Sigmoid colon (tissue), 4 donors: ENCODE results near the gene TRABD2B.

Experiments used
- POLR2A ChIP-seq, 2 donors: fragments of 450-650 bp; IDR thresholded peaks; one replicate each; pipeline ENCODE4 v1.6.1; 2016; ENCODE audit warnings: antibody characterized with exemption in 2 of 2, mild to moderate bottlenecking in 2 of 2, moderate library complexity in 2 of 2
- POLR2AphosphoS5 ChIP-seq, 4 donors: sonication (generic); formaldehyde crosslinking; IDR thresholded peaks; one replicate each; pipeline ENCODE4 v1.6.1; 2017; ENCODE audit warnings: antibody characterized with exemption in 4 of 4
- TF ChIP-seq, protein P1 (sequence below), 4 experiments: fragments of 450-650 bp in 3 of 4; fragments of 200-600 bp in 1 of 4; IDR thresholded peaks; one replicate each; pipeline ENCODE4 v1.5.1; 2016 to 2019; ENCODE audit warnings: antibody characterized with exemption in 4 of 4, mild to moderate bottlenecking in 3 of 4, moderate library complexity in 2 of 4

DNA sequence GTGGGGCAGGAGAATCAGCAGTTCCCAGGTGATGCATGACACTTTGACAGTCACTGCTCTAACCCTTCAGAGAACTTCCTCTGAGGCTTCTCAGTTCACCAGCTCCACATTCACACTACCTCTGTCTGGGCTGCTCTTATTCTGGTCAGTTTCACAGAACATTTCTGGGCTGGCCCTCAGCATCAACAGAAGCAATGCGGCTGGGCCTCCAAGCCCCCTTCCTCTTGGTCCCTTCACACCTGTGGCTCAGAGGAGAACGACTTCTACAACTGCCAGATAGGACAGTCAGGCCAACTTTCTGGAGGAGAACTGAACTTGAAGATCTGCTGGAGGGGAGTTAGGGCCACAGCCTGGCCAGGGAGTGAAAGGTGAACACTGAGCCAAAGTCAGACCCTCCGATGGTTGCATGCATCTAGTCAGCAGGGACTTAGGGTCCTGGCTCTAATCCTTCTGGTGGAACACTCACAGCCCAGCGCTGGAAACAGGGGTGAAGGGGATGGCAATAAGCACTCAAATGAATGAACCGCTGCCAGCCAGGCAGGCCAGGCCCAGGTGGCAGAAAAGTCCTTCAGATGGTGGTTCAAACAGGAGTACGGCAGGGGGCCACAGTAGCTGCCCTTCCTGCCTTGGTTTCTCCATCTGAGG lies 285.2 kb downstream of the TRABD2B start:
- TF ChIP-seq, protein P1, sequence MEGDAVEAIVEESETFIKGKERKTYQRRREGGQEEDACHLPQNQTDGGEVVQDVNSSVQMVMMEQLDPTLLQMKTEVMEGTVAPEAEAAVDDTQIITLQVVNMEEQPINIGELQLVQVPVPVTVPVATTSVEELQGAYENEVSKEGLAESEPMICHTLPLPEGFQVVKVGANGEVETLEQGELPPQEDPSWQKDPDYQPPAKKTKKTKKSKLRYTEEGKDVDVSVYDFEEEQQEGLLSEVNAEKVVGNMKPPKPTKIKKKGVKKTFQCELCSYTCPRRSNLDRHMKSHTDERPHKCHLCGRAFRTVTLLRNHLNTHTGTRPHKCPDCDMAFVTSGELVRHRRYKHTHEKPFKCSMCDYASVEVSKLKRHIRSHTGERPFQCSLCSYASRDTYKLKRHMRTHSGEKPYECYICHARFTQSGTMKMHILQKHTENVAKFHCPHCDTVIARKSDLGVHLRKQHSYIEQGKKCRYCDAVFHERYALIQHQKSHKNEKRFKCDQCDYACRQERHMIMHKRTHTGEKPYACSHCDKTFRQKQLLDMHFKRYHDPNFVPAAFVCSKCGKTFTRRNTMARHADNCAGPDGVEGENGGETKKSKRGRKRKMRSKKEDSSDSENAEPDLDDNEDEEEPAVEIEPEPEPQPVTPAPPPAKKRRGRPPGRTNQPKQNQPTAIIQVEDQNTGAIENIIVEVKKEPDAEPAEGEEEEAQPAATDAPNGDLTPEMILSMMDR (IDR thresholded peaks at IDR 0.05), result no peak
- TF ChIP-seq POLR2A (IDR thresholded peaks at IDR 0.05) (no peak), POLR2AphosphoS5 (IDR thresholded peaks at IDR 0.05) (no peak)
